NCI-H226 (cell line): ENCODE data around the gene RRAGA.
"Not testable (repeated sequence)": the region's sequence is repeated elsewhere in the genome, so short reads cannot be mapped to it uniquely, and the experiment has no call there.

Experiments
- DNase-seq: peaks from one replicate; pipeline ENCODE4 v3.0.0-alpha.2; 2015

The RRAGA gene

GRCh38 chr9:19048966-19049916 is at the start of gene RRAGA:
Gene RRAGA, plus strand, starts transcription at chr9:19049427. Its CDS starts 233 bp downstream, at chr9:19049660.
- peak; percentile 92 for DNase-seq

- no peak for DNase-seq
These were observed 49.1 kb upstream of the RRAGA start for GRCh38 chr9:19000133-19000532.

- DNase-seq = no peak
These were observed 39.7 kb upstream of the RRAGA start for GRCh38 chr9:19009391-19009965.

- no peak for DNase-seq
These were observed 31.0 kb upstream of the RRAGA start for GRCh38 chr9:19018201-19018600.

- DNase-seq = no peak
These were observed 28.3 kb upstream of the RRAGA start for GRCh38 chr9:19020886-19021455.

GRCh38 chr9:19021649-19022048 is 27.6 kb upstream of the RRAGA start:
- DNase-seq = not testable (repeated sequence)

GRCh38 chr9:19022206-19022605 is 27.0 kb upstream of the RRAGA start:
- DNase-seq = no peak

GRCh38 chr9:19023078-19023477 is 26.1 kb upstream of the RRAGA start:
- no peak for DNase-seq

GRCh38 chr9:19026375-19026774 is 22.9 kb upstream of the RRAGA start:
- DNase-seq = no peak

- DNase-seq = no peak
These were observed 21.4 kb upstream of the RRAGA start for GRCh38 chr9:19027825-19028224.

- DNase-seq = no peak
These were observed 20.3 kb upstream of the RRAGA start for GRCh38 chr9:19028835-19029451.

GRCh38 chr9:19030899-19031298 is 18.3 kb upstream of the RRAGA start:
- no peak for DNase-seq

GRCh38 chr9:19032406-19032805 is 16.8 kb upstream of the RRAGA start:
- no peak for DNase-seq

GRCh38 chr9:19033015-19033414 is 16.2 kb upstream of the RRAGA start, which contains the start of gene SAXO1:
Gene SAXO1, minus strand, starts transcription at chr9:19033209. Its CDS starts 301 bp downstream, at chr9:19032908.
- DNase-seq = no peak

GRCh38 chr9:19036611-19037010 is 12.6 kb upstream of the RRAGA start:
- DNase-seq = no peak

- DNase-seq = no peak
These were observed 850 bp downstream of the RRAGA start for GRCh38 chr9:19049917-19050636.

GRCh38 chr9:19050637-19051591 is 1.7 kb downstream of the RRAGA start:
- no peak for DNase-seq

GRCh38 chr9:19057033-19057432 is 7.8 kb downstream of the RRAGA start:
- DNase-seq = no peak

GRCh38 chr9:19074229-19074628 is 25.0 kb downstream of the RRAGA start:
- no peak for DNase-seq

- peak; percentile 6 for DNase-seq
These were observed 25.6 kb downstream of the RRAGA start for GRCh38 chr9:19074836-19075235.

- no peak for DNase-seq
These were observed 36.1 kb downstream of the RRAGA start for GRCh38 chr9:19085295-19085694.
